ENCODE data around the gene TRPV3.
A peak's percentile ranks its signal among the peaks of the same experiment; 100 is the strongest.

Gene TRPV3

GRCh38 chr17:3574231-3574630, 16.6 kb upstream of the TRPV3 start:
- no peak overlapping the region for H3K4me3 ChIP-seq (ENCODE audit: low read length)
- no peak for TF ChIP-seq CTCF (IDR thresholded peaks at IDR 0.05; ENCODE audit: insufficient read depth, low read depth, low read length, missing control alignments)
- DNase-seq (ENCODE audit: low read depth): peak; percentile 21

GRCh38 chr17:3573246-3574100, 15.9 kb upstream of the TRPV3 start:
- DNase-seq (ENCODE audit: low read depth): no peak
- no peak overlapping the region for H3K4me3 ChIP-seq (ENCODE audit: low read length)
- TF ChIP-seq CTCF (IDR thresholded peaks at IDR 0.05; ENCODE audit: insufficient read depth, low read depth, low read length, missing control alignments): no peak

GRCh38 chr17:3572231-3572630, 14.6 kb upstream of the TRPV3 start:
- no peak overlapping the region for H3K4me3 ChIP-seq (ENCODE audit: low read length)
- TF ChIP-seq CTCF (IDR thresholded peaks at IDR 0.05; ENCODE audit: insufficient read depth, low read depth, low read length, missing control alignments): no peak
- no peak for DNase-seq (ENCODE audit: low read depth)

GRCh38 chr17:3571043-3571900, 13.7 kb upstream of the TRPV3 start:
- TF ChIP-seq CTCF (IDR thresholded peaks at IDR 0.05; ENCODE audit: insufficient read depth, low read depth, low read length, missing control alignments): no peak
- no peak overlapping the region for H3K4me3 ChIP-seq (ENCODE audit: low read length)
- no peak for DNase-seq (ENCODE audit: low read depth)

GRCh38 chr17:3569534-3570137, 12.0 kb upstream of the TRPV3 start:
- H3K4me3 ChIP-seq (ENCODE audit: low read length): no peak overlapping the region
- DNase-seq (ENCODE audit: low read depth): no peak
- TF ChIP-seq CTCF (IDR thresholded peaks at IDR 0.05; ENCODE audit: insufficient read depth, low read depth, low read length, missing control alignments): no peak

- no peak overlapping the region for H3K4me3 ChIP-seq (ENCODE audit: low read length)
- DNase-seq (ENCODE audit: low read depth): no peak
- no peak for TF ChIP-seq CTCF (IDR thresholded peaks at IDR 0.05; ENCODE audit: insufficient read depth, low read depth, low read length, missing control alignments)
Observed at GRCh38 chr17:3566551-3566950, 8.9 kb upstream of the TRPV3 start.

All from epithelial cell of esophagus (primary cell).